ENCODE results near the gene FHIT.

DNA sequence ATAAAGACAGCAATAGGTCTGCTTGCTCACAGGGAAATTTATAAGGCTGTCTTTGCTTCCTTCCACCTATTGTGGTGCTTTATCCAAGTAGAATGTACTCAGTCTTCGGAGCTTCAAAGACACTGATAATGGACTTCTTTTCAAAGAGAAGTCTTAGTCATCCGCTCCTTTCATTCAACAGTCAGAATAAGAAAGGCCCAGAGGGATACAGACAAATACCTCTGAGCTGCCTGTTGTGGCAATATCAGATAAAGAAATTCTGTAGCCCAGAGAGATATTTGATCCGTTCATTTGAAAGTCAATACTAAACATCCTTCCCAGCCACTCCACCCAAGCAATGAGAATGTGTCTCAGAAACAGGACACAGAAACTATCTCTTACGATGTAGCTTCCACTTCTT is 110.0 kb downstream of the FHIT start:
- TF ChIP-seq POLR2A (IDR thresholded peaks at IDR 0.05; ENCODE audit: low read depth, low read length) = no peak
- TF ChIP-seq, protein P1, sequence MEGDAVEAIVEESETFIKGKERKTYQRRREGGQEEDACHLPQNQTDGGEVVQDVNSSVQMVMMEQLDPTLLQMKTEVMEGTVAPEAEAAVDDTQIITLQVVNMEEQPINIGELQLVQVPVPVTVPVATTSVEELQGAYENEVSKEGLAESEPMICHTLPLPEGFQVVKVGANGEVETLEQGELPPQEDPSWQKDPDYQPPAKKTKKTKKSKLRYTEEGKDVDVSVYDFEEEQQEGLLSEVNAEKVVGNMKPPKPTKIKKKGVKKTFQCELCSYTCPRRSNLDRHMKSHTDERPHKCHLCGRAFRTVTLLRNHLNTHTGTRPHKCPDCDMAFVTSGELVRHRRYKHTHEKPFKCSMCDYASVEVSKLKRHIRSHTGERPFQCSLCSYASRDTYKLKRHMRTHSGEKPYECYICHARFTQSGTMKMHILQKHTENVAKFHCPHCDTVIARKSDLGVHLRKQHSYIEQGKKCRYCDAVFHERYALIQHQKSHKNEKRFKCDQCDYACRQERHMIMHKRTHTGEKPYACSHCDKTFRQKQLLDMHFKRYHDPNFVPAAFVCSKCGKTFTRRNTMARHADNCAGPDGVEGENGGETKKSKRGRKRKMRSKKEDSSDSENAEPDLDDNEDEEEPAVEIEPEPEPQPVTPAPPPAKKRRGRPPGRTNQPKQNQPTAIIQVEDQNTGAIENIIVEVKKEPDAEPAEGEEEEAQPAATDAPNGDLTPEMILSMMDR (conservative IDR thresholded peaks at IDR 0.05; ENCODE audit: low read depth, low read length) = no peak
- TF ChIP-seq, protein P2, sequence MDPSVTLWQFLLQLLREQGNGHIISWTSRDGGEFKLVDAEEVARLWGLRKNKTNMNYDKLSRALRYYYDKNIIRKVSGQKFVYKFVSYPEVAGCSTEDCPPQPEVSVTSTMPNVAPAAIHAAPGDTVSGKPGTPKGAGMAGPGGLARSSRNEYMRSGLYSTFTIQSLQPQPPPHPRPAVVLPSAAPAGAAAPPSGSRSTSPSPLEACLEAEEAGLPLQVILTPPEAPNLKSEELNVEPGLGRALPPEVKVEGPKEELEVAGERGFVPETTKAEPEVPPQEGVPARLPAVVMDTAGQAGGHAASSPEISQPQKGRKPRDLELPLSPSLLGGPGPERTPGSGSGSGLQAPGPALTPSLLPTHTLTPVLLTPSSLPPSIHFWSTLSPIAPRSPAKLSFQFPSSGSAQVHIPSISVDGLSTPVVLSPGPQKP (IDR thresholded peaks at IDR 0.05; ENCODE audit: borderline replicate concordance, low read depth, low read length) = no peak
- no peak for TF ChIP-seq CEBPB (IDR thresholded peaks at IDR 0.05; ENCODE audit: low read depth, low read length)
- no peak for TF ChIP-seq FOS (IDR thresholded peaks at IDR 0.05; ENCODE audit: low read depth, low read length)
- no peak for TF ChIP-seq RAD21 (IDR thresholded peaks at IDR 0.05; ENCODE audit: low read length)
- TF ChIP-seq BHLHE40 (IDR thresholded peaks at IDR 0.05; ENCODE audit: low read depth, low read length) = no peak
- TF ChIP-seq RFX5 (IDR thresholded peaks at IDR 0.05; ENCODE audit: low read depth, low read length) = no peak
- no peak for TF ChIP-seq MXI1 (IDR thresholded peaks at IDR 0.05; ENCODE audit: borderline replicate concordance, low read depth, low read length)
- no peak for TF ChIP-seq SMC3 (IDR thresholded peaks at IDR 0.05; ENCODE audit: low read depth, low read length)
